ENCODE data around the gene LTBP4.

LTBP4 gene

GRCh38 chr19:40641281-40641680, 40.1 kb downstream of the LTBP4 start:
- Histone ChIP-seq H3K79me2 (ENCODE audit: control insufficient read depth, low read length) (no peaks in the 10 kb centered on the region), H3K9me2 (replicated peaks; ENCODE audit: control insufficient read depth, low read length) (no peaks in the 10 kb centered on the region), H3F3A (ENCODE audit: control insufficient read depth, insufficient read depth) (no peaks in the 10 kb centered on the region), H3K27me3 (ENCODE audit: control insufficient read depth, low read length) (no peaks in the 10 kb centered on the region), H3K4me3 (ENCODE audit: low read length) (no peak overlapping the region; the same call in 1 of the 2 replicates), H3K36me3 (ENCODE audit: control insufficient read depth, low read length) (no peaks in the 10 kb centered on the region), H3K9me3 (ENCODE audit: control insufficient read depth, insufficient read depth, low read length) (no peaks in the 10 kb centered on the region), H3K4me1 (ENCODE audit: control insufficient read depth, low read length) (peaks cover 29% of the 10 kb centered on the region), H4K20me1 (ENCODE audit: control insufficient read depth, insufficient read depth, low read depth, low read length) (no peaks in the 10 kb centered on the region), H3K27ac (ENCODE audit: low read depth, low read length) (peak overlapping the region; percentile 27), H3K4me2 (ENCODE audit: low read length) (peak overlapping the region; percentile 71)
- TF ChIP-seq EZH2phosphoT487 (IDR thresholded peaks at IDR 0.05; ENCODE audit: borderline replicate concordance, low read length) (no peak), CTCF (IDR thresholded peaks at IDR 0.05; ENCODE audit: low read depth, low read length, poor library complexity, severe bottlenecking) (no peak)

- H3K4me1 ChIP-seq (ENCODE audit: control insufficient read depth, low read length), result peaks cover 29% of the 10 kb centered on the region
- H3K27ac ChIP-seq (ENCODE audit: low read depth, low read length), result no peak overlapping the region
- H3K36me3 ChIP-seq (ENCODE audit: control insufficient read depth, low read length), result no peaks in the 10 kb centered on the region
- TF ChIP-seq CTCF (IDR thresholded peaks at IDR 0.05; ENCODE audit: low read depth, low read length, poor library complexity, severe bottlenecking) (no peak), EZH2phosphoT487 (IDR thresholded peaks at IDR 0.05; ENCODE audit: borderline replicate concordance, low read length) (no peak)
- no peaks in the 10 kb centered on the region for H3K27me3 ChIP-seq (ENCODE audit: control insufficient read depth, low read length)
- no peaks in the 10 kb centered on the region for H3K79me2 ChIP-seq (ENCODE audit: control insufficient read depth, low read length)
- H3K9me2 ChIP-seq (replicated peaks; ENCODE audit: control insufficient read depth, low read length), result no peaks in the 10 kb centered on the region
- H3F3A ChIP-seq (ENCODE audit: control insufficient read depth, insufficient read depth), result no peaks in the 10 kb centered on the region
- H4K20me1 ChIP-seq (ENCODE audit: control insufficient read depth, insufficient read depth, low read depth, low read length), result no peaks in the 10 kb centered on the region
- no peaks in the 10 kb centered on the region for H3K9me3 ChIP-seq (ENCODE audit: control insufficient read depth, insufficient read depth, low read length)
- no peak overlapping the region for H3K4me2 ChIP-seq (ENCODE audit: low read length)
- no peak overlapping the region for H3K4me3 ChIP-seq (ENCODE audit: low read length)
Measured at GRCh38 chr19:40642051-40642706, 41.0 kb downstream of the LTBP4 start.

- Histone ChIP-seq H3K9me3 (ENCODE audit: control insufficient read depth, insufficient read depth, low read length) (no peaks in the 10 kb centered on the region), H3K4me3 (ENCODE audit: low read length) (no peak overlapping the region), H3K79me2 (ENCODE audit: control insufficient read depth, low read length) (no peaks in the 10 kb centered on the region), H3K36me3 (ENCODE audit: control insufficient read depth, low read length) (no peaks in the 10 kb centered on the region), H3F3A (ENCODE audit: control insufficient read depth, insufficient read depth) (no peaks in the 10 kb centered on the region), H3K9me2 (replicated peaks; ENCODE audit: control insufficient read depth, low read length) (no peaks in the 10 kb centered on the region), H3K4me1 (ENCODE audit: control insufficient read depth, low read length) (peaks cover 29% of the 10 kb centered on the region), H4K20me1 (ENCODE audit: control insufficient read depth, insufficient read depth, low read depth, low read length) (no peaks in the 10 kb centered on the region), H3K27me3 (ENCODE audit: control insufficient read depth, low read length) (no peaks in the 10 kb centered on the region), H3K27ac (ENCODE audit: low read depth, low read length) (no peak overlapping the region), H3K4me2 (ENCODE audit: low read length) (no peak overlapping the region)
- no peak for TF ChIP-seq EZH2phosphoT487 (IDR thresholded peaks at IDR 0.05; ENCODE audit: borderline replicate concordance, low read length)
- no peak for TF ChIP-seq CTCF (IDR thresholded peaks at IDR 0.05; ENCODE audit: low read depth, low read length, poor library complexity, severe bottlenecking)
Measured at GRCh38 chr19:40642757-40643305, 41.7 kb downstream of the LTBP4 start.
